GM12878 (cell line): ENCODE measurements around the gene DERA. TPM values are rescaled to one million over a fixed set of nuclear protein-coding genes. Genes with fewer than 3 reads are reported as not detected.

ENCODE experiments used
- ATAC-seq: fragments of 200-7000 bp; cut with Tn5 transposase; 3 replicates; pipeline ENCODE4 v1.9.1; 2020; ENCODE audit warnings: mild to moderate bottlenecking, moderate library complexity
- BruUV-seq: library from RNA; stranded (reverse); fragments of 400-500 nt; replicated peaks from 2 replicates; lab custom pipeline; 2021; lab: Mats Ljungman, UMichigan
- CTCF ChIA-PET: fragments of 300-600 bp; sonication (Branson Sonifier 250); formaldehyde crosslinking; extraction: SDS; loops from one replicate; lab custom pipeline; 2021; ENCODE audit warnings: inconsistent platforms; lab: Yijun Ruan, JAX
- POLR2A ChIA-PET: fragments of 350-600 bp; formaldehyde crosslinking; extraction: SDS; loops from one replicate; lab custom pipeline; 2021; ENCODE audit warnings: inconsistent platforms; lab: Charles Lee
- RAD21 ChIA-PET: fragments of 300-600 bp; sonication (Branson Sonifier 250); formaldehyde crosslinking; loops from one replicate; lab custom pipeline; 2023; ENCODE audit warnings: antibody characterized with exemption; ENCODE audit not compliant: unreplicated experiment; lab: Charles Lee
- SMC1A ChIA-PET: fragments of 300-600 bp; sonication (Branson Sonifier 250); formaldehyde crosslinking; loops from one replicate; lab custom pipeline; 2023; ENCODE audit not compliant: unreplicated experiment, uncharacterized antibody; lab: Charles Lee
- DNase-seq: peaks from one replicate; pipeline ENCODE4 v3.0.0-alpha.2; 2011; ENCODE audit warnings: low read depth, low spot score
- FAIRE-seq: peaks from 3 replicates; lab custom pipeline; 2011; peaks lifted over from hg19 to GRCh38; lab: Jason Lieb, UNC
- H2AFZ ChIP-seq: 2 replicates; pipeline ENCODE4 v1.6.0; 2011; ENCODE audit warnings: low read depth, low read length, control low read depth; ENCODE audit not compliant: control insufficient read depth
- H3K27ac ChIP-seq: 2 replicates; pipeline ENCODE4 v1.5.1; 2011; ENCODE audit warnings: control low read depth; ENCODE audit not compliant: control insufficient read depth, insufficient read depth
- H3K27me3 ChIP-seq, 2 experiments: replicated peaks in 1 of 2; 2 replicates each; pipeline versions ENCODE4 v1.6.0 to v1.6.1; 2011; ENCODE audit warnings: low read length in 1 of 2; ENCODE audit not compliant: control insufficient read depth in 2 of 2, insufficient read depth in 2 of 2
- H3K36me3 ChIP-seq, 2 experiments: 2 replicates each; pipeline ENCODE4 v1.5.1; 2011; ENCODE audit warnings: low read length in 1 of 2; ENCODE audit not compliant: control insufficient read depth in 2 of 2, insufficient read depth in 2 of 2
- H3K4me1 ChIP-seq: 2 replicates; pipeline ENCODE4 v1.6.1; 2011; ENCODE audit warnings: mild to moderate bottlenecking, low read length, moderate library complexity, mixed read lengths; ENCODE audit not compliant: control insufficient read depth, insufficient read depth
- H3K4me2 ChIP-seq: 2 replicates; pipeline ENCODE4 v1.6.0; 2011; ENCODE audit warnings: control low read depth; ENCODE audit not compliant: control insufficient read depth, insufficient read depth
- H3K4me3 ChIP-seq: fragments of 200-600 bp; sonication (generic); 2 replicates; pipeline ENCODE4 v1.5.1; 2016
- H3K79me2 ChIP-seq: 2 replicates; pipeline ENCODE4 v1.6.0; 2011; ENCODE audit warnings: low read length; ENCODE audit not compliant: control insufficient read depth, insufficient read depth
- H3K9ac ChIP-seq: 2 replicates; pipeline ENCODE4 v1.8.0; 2011; ENCODE audit warnings: low read length, control low read depth, mixed read lengths; ENCODE audit not compliant: control insufficient read depth, insufficient read depth
- H3K9me3 ChIP-seq: replicated peaks from 3 replicates; pipeline ENCODE4 v1.5.1; 2011; ENCODE audit warnings: mild to moderate bottlenecking, low read length; ENCODE audit not compliant: control insufficient read depth, insufficient read depth
- H4K20me1 ChIP-seq: 2 replicates; pipeline ENCODE4 v1.6.0; 2011; ENCODE audit not compliant: control insufficient read depth, insufficient read depth
- IRF3 ChIP-seq: fragments of 450-650 bp; IDR thresholded peaks from 2 replicates; pipeline ENCODE4 v1.6.1; 2014; ENCODE audit warnings: mild to moderate bottlenecking
- MYB ChIP-seq: fragments of 150-350 bp; IDR thresholded peaks from 2 replicates; pipeline ENCODE4 v1.6.1; 2014; ENCODE audit warnings: mild to moderate bottlenecking, low read depth, low read length, borderline replicate concordance
- MYC ChIP-seq: IDR thresholded peaks from 2 replicates; pipeline ENCODE4 v1.6.1; 2011; ENCODE audit warnings: mild to moderate bottlenecking, low read length, moderate library complexity, inconsistent platforms; ENCODE audit not compliant: insufficient read depth, insufficient replicate concordance, insufficient read length, severe bottlenecking
- NR2F1 ChIP-seq: fragments of 450-650 bp; conservative IDR thresholded peaks from 2 replicates; pipeline ENCODE4 v1.6.1; 2017; ENCODE audit warnings: mild to moderate bottlenecking
- RELA ChIP-seq: fragments of 450-650 bp; IDR thresholded peaks from 2 replicates; pipeline ENCODE4 v1.8.0; 2014; ENCODE audit warnings: borderline replicate concordance; ENCODE audit not compliant: partially characterized antibody
- RFX5 ChIP-seq: IDR thresholded peaks from 2 replicates; pipeline ENCODE4 v1.6.1; 2011; ENCODE audit warnings: low read depth, low read length, improper control_type of control experiment
- SREBF1 ChIP-seq: IDR thresholded peaks from 2 replicates; pipeline ENCODE4 v1.6.1; 2012; ENCODE audit warnings: mild to moderate bottlenecking, low read length
- STAT3 ChIP-seq: IDR thresholded peaks from 2 replicates; pipeline ENCODE4 v1.6.1; 2011; ENCODE audit warnings: low read depth, low read length, improper control_type of control experiment
- WGBS: methylation state at CpG from one replicate; pipeline ENCODE4 v1.1.6; 2016; ENCODE audit warnings: low lambda C conversion rate; ENCODE audit not compliant: insufficient replicate concordance, insufficient coverage; ENCODE audit errors: missing lambda C conversion rate; 5-methylcytosine and 5-hydroxymethylcytosine counted together
- in situ Hi-C: fragments of 300-500 bp; cut with MboI; formaldehyde crosslinking; loops from 9 replicates; pipeline ENCODE4 v1.14.3; 2018; ENCODE audit warnings: mixed read lengths
- intact Hi-C: fragments of 100-400 bp; cut with micrococcal nuclease; formaldehyde crosslinking; loops from one replicate; pipeline ENCODE4 v1.14.2; 2022; ENCODE audit not compliant: unreplicated experiment
- polyA plus RNA-seq, 11 experiments: library from polyadenylated mRNA; depleted of rRNA in 4 of 11; unstranded in 6 of 11; stranded (reverse) in 5 of 11; fragments of >200 nt; fragmentation: Nextera tagmentation in 4 of 11; fragmentation: Illumina TruSeq in 1 of 11; extraction: Ambion mirVana in 4 of 11; extraction: Trizol in 1 of 11; gene quantifications; 1 replicate in 1 of 11; 2 replicates in 10 of 11; pipeline versions ENCODE4 v1.2.1 to v1.2.3, GENCODE V29; 2011 to 2016; ENCODE audit warnings: inconsistent platforms in 2 of 11, missing spikeins in 2 of 11, low read depth in 1 of 11
- total RNA-seq, 4 experiments: library from RNA; depleted of rRNA in 3 of 4; stranded (reverse); fragments of >200 nt in 3 of 4; fragmentation: Illumina TruSeq in 1 of 4; extraction: Trizol in 1 of 4; gene quantifications; 2 replicates each; pipeline versions ENCODE4 v1.2.1 to v1.2.3, GENCODE V29; 2013 to 2021
- TF ChIP-seq, protein P1 (sequence below): fragments of 450-650 bp; formaldehyde crosslinking; IDR thresholded peaks from 2 replicates; pipeline ENCODE4 v1.4.0; 2022; ENCODE audit warnings: mild to moderate bottlenecking, moderate library complexity

DERA gene
- total and polyA plus RNA-seq, 10 of the 15 experiments (the other 5 are each of a cell fraction or from before 2014, with no cell fraction given) = 34.9 to 97.1 (median 40.8) TPM

GRCh38 chr12:16070113-16070512 is 159.0 kb downstream of the DERA start:
- in situ Hi-C loops = no loop called here
- H3K4me3 ChIP-seq = no peak overlapping the region
- ChIA-PET POLR2A (no interaction called here), RAD21 (no interaction called here), CTCF (interaction anchor here (1.7 kb wide), 1 partner anchor 290 kb away, joined by 5 read pairs; no protein-coding TSS in a partner anchor), SMC1A (no interaction called here)
- DNase-seq (no peak), ATAC-seq (no peak), FAIRE-seq (no peak)
- no peaks in the 10 kb centered on the region for H3K9me3 ChIP-seq
- no TSS peak for BruUV-seq
- no peaks in the 10 kb centered on the region for H3K4me1 ChIP-seq
- H3K27ac ChIP-seq = no peak overlapping the region
- WGBS = 18% methylated on average over 5 of the region's 5 CpGs
- H3K36me3 ChIP-seq = no peaks in the 10 kb centered on the region
- no peaks in the 10 kb centered on the region for H4K20me1 ChIP-seq
- H3K27me3 ChIP-seq = no peaks in the 10 kb centered on the region
- TF ChIP-seq IRF3 = no peak
- no peak for TF ChIP-seq MYB
- no peak overlapping the region for H3K4me2 ChIP-seq
- no peak overlapping the region for H3K9ac ChIP-seq
- H3K79me2 ChIP-seq = no peaks in the 10 kb centered on the region
- no peak overlapping the region for H2AFZ ChIP-seq
- intact Hi-C loops = no loop called here

GRCh38 chr12:16072678-16073077 is 161.5 kb downstream of the DERA start:
- in situ Hi-C loops = no loop called here

More at GRCh38 chr12:16072678-16073077, 161.5 kb downstream of the DERA start:
- no peak overlapping the region for H3K27ac ChIP-seq
- no peaks in the 10 kb centered on the region for H3K36me3 ChIP-seq
- FAIRE-seq = no peak
- ChIA-PET CTCF (no interaction called here), RAD21 (no interaction called here), SMC1A (no interaction called here), POLR2A (no interaction called here)
- BruUV-seq = no TSS peak
- no peak for ATAC-seq
- no peaks in the 10 kb centered on the region for H3K9me3 ChIP-seq
- H3K4me2 ChIP-seq = no peak overlapping the region
- TF ChIP-seq RELA = no peak
- TF ChIP-seq STAT3 = no peak
- TF ChIP-seq, protein P1, sequence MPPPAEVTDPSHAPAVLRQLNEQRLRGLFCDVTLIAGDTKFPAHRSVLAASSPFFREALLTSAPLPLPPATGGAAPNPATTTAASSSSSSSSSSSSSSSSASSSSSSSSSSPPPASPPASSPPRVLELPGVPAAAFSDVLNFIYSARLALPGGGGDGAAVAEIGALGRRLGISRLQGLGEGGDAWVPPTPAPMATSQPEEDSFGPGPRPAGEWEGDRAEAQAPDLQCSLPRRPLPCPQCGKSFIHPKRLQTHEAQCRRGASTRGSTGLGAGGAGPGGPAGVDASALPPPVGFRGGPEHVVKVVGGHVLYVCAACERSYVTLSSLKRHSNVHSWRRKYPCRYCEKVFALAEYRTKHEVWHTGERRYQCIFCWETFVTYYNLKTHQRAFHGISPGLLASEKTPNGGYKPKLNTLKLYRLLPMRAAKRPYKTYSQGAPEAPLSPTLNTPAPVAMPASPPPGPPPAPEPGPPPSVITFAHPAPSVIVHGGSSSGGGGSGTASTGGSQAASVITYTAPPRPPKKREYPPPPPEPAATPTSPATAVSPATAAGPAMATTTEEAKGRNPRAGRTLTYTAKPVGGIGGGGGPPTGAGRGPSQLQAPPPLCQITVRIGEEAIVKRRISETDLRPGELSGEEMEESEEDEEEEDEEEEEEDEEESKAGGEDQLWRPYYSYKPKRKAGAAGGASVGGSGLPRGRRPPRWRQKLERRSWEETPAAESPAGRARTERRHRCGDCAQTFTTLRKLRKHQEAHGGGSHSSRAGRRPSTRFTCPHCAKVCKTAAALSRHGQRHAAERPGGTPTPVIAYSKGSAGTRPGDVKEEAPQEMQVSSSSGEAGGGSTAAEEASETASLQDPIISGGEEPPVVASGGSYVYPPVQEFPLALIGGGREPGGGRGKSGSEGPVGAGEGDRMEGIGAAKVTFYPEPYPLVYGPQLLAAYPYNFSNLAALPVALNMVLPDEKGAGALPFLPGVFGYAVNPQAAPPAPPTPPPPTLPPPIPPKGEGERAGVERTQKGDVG (CRISPR knock-in tag) = no peak
- no peak for TF ChIP-seq SREBF1
- TF ChIP-seq NR2F1 = no peak
- no peak for TF ChIP-seq RFX5
- TF ChIP-seq MYC = no peak
- 2% methylated on average over 2 of the region's 2 CpGs for WGBS
- no peak for DNase-seq
- H3K4me3 ChIP-seq = no peak overlapping the region
- H2AFZ ChIP-seq = no peak overlapping the region
- H3K79me2 ChIP-seq = no peaks in the 10 kb centered on the region
- H3K9ac ChIP-seq = no peak overlapping the region
- intact Hi-C loops = no loop called here
- H3K27me3 ChIP-seq = no peaks in the 10 kb centered on the region
- H4K20me1 ChIP-seq = no peaks in the 10 kb centered on the region
- H3K4me1 ChIP-seq = no peaks in the 10 kb centered on the region
